Measurements from ENCODE around the gene PMS1. TPM values are rescaled to one million over a fixed set of nuclear protein-coding genes. Genes with fewer than 3 reads are reported as not detected.
"Not testable (repeated sequence)": the region's sequence is repeated elsewhere in the genome, so short reads cannot be mapped to it uniquely, and the experiment has no call there.

The PMS1 gene
- polyA plus RNA-seq, 1 of the 3 experiments (the other 2 are of a cell fraction), result 7.7 TPM

GRCh38 chr2:189880832-189881492 is 96.7 kb downstream of the PMS1 start:
- Histone ChIP-seq H3F3A (replicated peaks; ENCODE audit: insufficient read depth) (no peaks in the 10 kb centered on the region), H4K20me1 (ENCODE audit: insufficient read depth) (no peaks in the 10 kb centered on the region), H3K27me3 (ENCODE audit: insufficient read depth) (no peaks in the 10 kb centered on the region), H3K4me1 (ENCODE audit: control insufficient read depth in 1 of 2, insufficient read depth in 2 of 2, low read depth in 1 of 2, low read length in 1 of 2) (no peaks in the 10 kb centered on the region; a peak in 1 of 4 replicates), H3K36me3 (replicated peaks in 1 of 2; ENCODE audit: control insufficient read depth in 1 of 2, insufficient read depth in 2 of 2, low read length in 1 of 2) (peaks cover 0 to 5% of the 10 kb centered on the region in 2 experiments), H3K4me2 (no peak overlapping the region), H2AFZ (ENCODE audit: low read depth) (no peak overlapping the region), H3K9me2 (no peaks in the 10 kb centered on the region), H3K27ac (ENCODE audit: low read depth in 2 of 2, low read length in 1 of 2) (no peak overlapping the region), H3K9ac (no peak overlapping the region), H3K9me3 (no peaks in the 10 kb centered on the region), H3K4me3 (ENCODE audit: low read depth in 2 of 2, low read length in 1 of 2) (no peak overlapping the region), H3K79me2 (ENCODE audit: insufficient read depth) (no peaks in the 10 kb centered on the region)
- TF ChIP-seq SIN3A (IDR thresholded peaks at IDR 0.05; ENCODE audit: borderline replicate concordance, low read depth, low read length), result no peak
- CTCF ChIA-PET, result interaction anchor here (1.2 kb wide), 1 partner anchor 24 kb away, joined by 3 read pairs; no protein-coding TSS in a partner anchor
- WGBS (ENCODE audit: low lambda C conversion rate), result 96% methylated on average over 5 of the region's 5 CpGs
- POLR2A ChIA-PET, result no interaction called here
- DNase-seq, result no peak

GRCh38 chr2:189885368-189885767 is 101.1 kb downstream of the PMS1 start:
- TF ChIP-seq EZH2phosphoT487 (IDR thresholded peaks at IDR 0.05; ENCODE audit: borderline replicate concordance, low read depth), result no peak
- no peak for TF ChIP-seq JUND (IDR thresholded peaks at IDR 0.05)
- no peak for TF ChIP-seq TAF1 (IDR thresholded peaks at IDR 0.05; ENCODE audit: borderline replicate concordance, low read depth, low read length)
- TF ChIP-seq RCOR1 (IDR thresholded peaks at IDR 0.05; ENCODE audit: low read length), result no peak
- TF ChIP-seq FOXM1 (IDR thresholded peaks at IDR 0.05; ENCODE audit: low read depth), result no peak
- TF ChIP-seq RXRA (IDR thresholded peaks at IDR 0.05; ENCODE audit: borderline replicate concordance, low read depth), result no peak
- TF ChIP-seq SMC3 (IDR thresholded peaks at IDR 0.05; ENCODE audit: low read depth, low read length), result no peak
- no peak for TF ChIP-seq RFX5 (IDR thresholded peaks at IDR 0.05; ENCODE audit: low read length)
- no peak for TF ChIP-seq MEF2A (IDR thresholded peaks at IDR 0.05; ENCODE audit: borderline replicate concordance, low read depth)
- TF ChIP-seq SIN3A (IDR thresholded peaks at IDR 0.05; ENCODE audit: borderline replicate concordance, low read depth, low read length), result no peak
- TF ChIP-seq PBX3 (IDR thresholded peaks at IDR 0.05), result no peak
- TF ChIP-seq TEAD4 (IDR thresholded peaks at IDR 0.05; ENCODE audit: borderline replicate concordance, insufficient read depth), result no peak
- TF ChIP-seq, protein P1, sequence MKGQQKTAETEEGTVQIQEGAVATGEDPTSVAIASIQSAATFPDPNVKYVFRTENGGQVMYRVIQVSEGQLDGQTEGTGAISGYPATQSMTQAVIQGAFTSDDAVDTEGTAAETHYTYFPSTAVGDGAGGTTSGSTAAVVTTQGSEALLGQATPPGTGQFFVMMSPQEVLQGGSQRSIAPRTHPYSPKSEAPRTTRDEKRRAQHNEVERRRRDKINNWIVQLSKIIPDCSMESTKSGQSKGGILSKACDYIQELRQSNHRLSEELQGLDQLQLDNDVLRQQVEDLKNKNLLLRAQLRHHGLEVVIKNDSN (IDR thresholded peaks at IDR 0.05; ENCODE audit: borderline replicate concordance, low read depth), result no peak
- no peak for TF ChIP-seq GABPA (IDR thresholded peaks at IDR 0.05; ENCODE audit: low read depth)
- TF ChIP-seq USF2 (IDR thresholded peaks at IDR 0.05; ENCODE audit: borderline replicate concordance, low read depth, low read length), result no peak
- no peak for TF ChIP-seq CTCF (IDR thresholded peaks at IDR 0.05)
- TF ChIP-seq POLR2AphosphoS5 (IDR thresholded peaks at IDR 0.05; ENCODE audit: low read depth, low read length), result no peak
- no peak for TF ChIP-seq ELF1 (IDR thresholded peaks at IDR 0.05)
- no peaks in the 10 kb centered on the region for H3K27me3 ChIP-seq (ENCODE audit: insufficient read depth)
- no peaks in the 10 kb centered on the region for H3K9me3 ChIP-seq
- no peak for DNase-seq
- no peak overlapping the region for H3K4me2 ChIP-seq
- H3K27ac ChIP-seq (ENCODE audit: low read depth in 2 of 2, low read length in 1 of 2), result no peak overlapping the region
- no peaks in the 10 kb centered on the region for H4K20me1 ChIP-seq (ENCODE audit: insufficient read depth)
- WGBS (ENCODE audit: low lambda C conversion rate), result 86% methylated on average over 2 of the region's 2 CpGs
- H3K4me1 ChIP-seq (ENCODE audit: control insufficient read depth in 1 of 2, insufficient read depth in 2 of 2, low read depth in 1 of 2, low read length in 1 of 2), result no peaks in the 10 kb centered on the region
- no peak overlapping the region for H3K9ac ChIP-seq
- H3F3A ChIP-seq (replicated peaks; ENCODE audit: insufficient read depth), result no peaks in the 10 kb centered on the region
- ChIA-PET POLR2A (no interaction called here), CTCF (interaction anchor here (1.3 kb wide), 1 partner anchor 18 kb away, joined by 3 read pairs; no protein-coding TSS in a partner anchor)
- no peaks in the 10 kb centered on the region for H3K79me2 ChIP-seq (ENCODE audit: insufficient read depth)
- no peaks in the 10 kb centered on the region for H3K36me3 ChIP-seq (replicated peaks in 1 of 2; ENCODE audit: control insufficient read depth in 1 of 2, insufficient read depth in 2 of 2, low read length in 1 of 2)
- no peak overlapping the region for H2AFZ ChIP-seq (ENCODE audit: low read depth)
- H3K9me2 ChIP-seq, result no peaks in the 10 kb centered on the region
- no peak overlapping the region for H3K4me3 ChIP-seq (ENCODE audit: low read depth in 2 of 2, low read length in 1 of 2)

DNA sequence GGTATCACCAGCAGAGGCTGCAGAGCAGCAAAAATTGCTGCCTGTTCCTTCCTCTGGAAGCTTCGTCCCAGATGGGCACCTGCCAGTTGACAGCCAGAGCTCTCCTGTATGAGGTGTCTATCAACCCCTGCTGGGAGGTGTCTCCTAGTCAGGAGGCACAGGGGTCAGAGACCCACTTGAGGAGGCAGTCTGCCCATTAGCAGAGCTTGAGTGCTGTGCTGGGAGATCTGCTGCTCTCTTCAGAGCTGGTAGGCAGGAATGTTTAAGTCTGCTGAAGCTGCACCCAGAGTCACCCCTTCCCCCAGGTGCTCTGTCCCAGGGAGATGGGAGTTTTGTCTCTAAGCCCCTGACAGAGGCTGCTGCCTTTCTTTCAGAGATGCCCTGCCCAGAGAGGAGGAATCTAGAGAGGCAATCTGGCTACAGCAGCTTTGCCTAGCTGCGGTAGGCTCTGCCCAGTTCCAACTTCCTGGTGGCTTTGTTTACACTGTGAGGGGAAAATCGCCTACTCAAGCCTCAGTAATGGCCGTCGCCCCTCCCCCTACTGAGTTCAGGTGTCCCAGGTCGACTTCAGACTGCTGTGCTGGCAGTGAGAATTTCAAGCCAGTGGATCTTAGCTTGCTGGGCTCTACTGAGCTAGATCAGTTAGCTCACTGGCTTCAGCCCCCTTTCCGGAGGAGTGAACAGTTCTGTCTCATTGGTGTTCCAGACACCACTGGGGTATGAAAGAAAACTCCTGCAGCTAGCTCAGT is 108.5 kb downstream of the PMS1 start:
- H3F3A ChIP-seq (replicated peaks; ENCODE audit: insufficient read depth); H3K4me1 ChIP-seq (ENCODE audit: control insufficient read depth in 1 of 2, insufficient read depth in 2 of 2, low read depth in 1 of 2, low read length in 1 of 2); POLR2A ChIA-PET; H3K36me3 ChIP-seq (replicated peaks in 1 of 2; ENCODE audit: control insufficient read depth in 1 of 2, insufficient read depth in 2 of 2, low read length in 1 of 2); H3K9me2 ChIP-seq; H4K20me1 ChIP-seq (ENCODE audit: insufficient read depth); H3K27ac ChIP-seq (ENCODE audit: low read depth in 2 of 2, low read length in 1 of 2); DNase-seq; H3K27me3 ChIP-seq (ENCODE audit: insufficient read depth); H3K4me2 ChIP-seq; H3K9me3 ChIP-seq; H3K4me3 ChIP-seq (ENCODE audit: low read depth in 2 of 2, low read length in 1 of 2); CTCF ChIA-PET; H2AFZ ChIP-seq (ENCODE audit: low read depth); H3K79me2 ChIP-seq (ENCODE audit: insufficient read depth); H3K9ac ChIP-seq: not testable (repeated sequence)
- WGBS (ENCODE audit: low lambda C conversion rate), result 63% methylated on average over 4 of the region's 7 CpGs
